Stomach smooth muscle (tissue), 2 donors: ENCODE results near the gene OR6C74.

ENCODE experiments used
- H3K27ac ChIP-seq: one replicate; pipeline ENCODE4 v1.7.0; 2013; ENCODE audit warnings: mild to moderate bottlenecking, low read length, inconsistent platforms
- H3K27me3 ChIP-seq, 2 donors: one replicate each; pipeline ENCODE4 v1.7.0; 2013; ENCODE audit warnings: low read length in 2 of 2; ENCODE audit not compliant: insufficient read depth in 2 of 2, control insufficient read depth in 1 of 2
- H3K36me3 ChIP-seq, 2 donors: one replicate each; pipeline ENCODE4 v1.7.0; 2013; ENCODE audit warnings: low read length in 2 of 2; ENCODE audit not compliant: control insufficient read depth in 2 of 2, insufficient read depth in 2 of 2
- H3K4me1 ChIP-seq: one replicate; pipeline ENCODE4 v1.7.0; 2013; ENCODE audit warnings: low read length; ENCODE audit not compliant: control insufficient read depth, insufficient read depth
- H3K4me3 ChIP-seq, 2 donors: one replicate each; pipeline ENCODE4 v1.7.0; 2013; ENCODE audit warnings: low read length in 2 of 2
- H3K9ac ChIP-seq, 2 donors: one replicate each; pipeline ENCODE4 v1.7.0; 2013; ENCODE audit warnings: low read length in 2 of 2, mild to moderate bottlenecking in 1 of 2
- H3K9me3 ChIP-seq, 2 donors: one replicate each; pipeline ENCODE4 v1.7.0; 2013; ENCODE audit warnings: low read length in 2 of 2; ENCODE audit not compliant: control insufficient read depth in 2 of 2
- donor health status: healthy.
- donor health status: Pancreatic carcinoma.

OR6C74 gene

GRCh38 chr12:55244309-55244708 is at the start of gene OR6C74:
OR6C74 (plus strand) TSS chr12:55244609; CDS start chr12:55247288, 2,679 bp downstream.
- Histone ChIP-seq H3K4me1 (no peaks in the 10 kb centered on the region), H3K27ac (no peak within 1 kb of the TSS), H3K4me3 (no peak within 1 kb of the TSS), H3K9ac (no peak within 1 kb of the TSS), H3K27me3 (no peaks in the 10 kb centered on the region), H3K36me3 (no peaks in the 10 kb centered on the region), H3K9me3 (no peaks in the 10 kb centered on the region)

DNA sequence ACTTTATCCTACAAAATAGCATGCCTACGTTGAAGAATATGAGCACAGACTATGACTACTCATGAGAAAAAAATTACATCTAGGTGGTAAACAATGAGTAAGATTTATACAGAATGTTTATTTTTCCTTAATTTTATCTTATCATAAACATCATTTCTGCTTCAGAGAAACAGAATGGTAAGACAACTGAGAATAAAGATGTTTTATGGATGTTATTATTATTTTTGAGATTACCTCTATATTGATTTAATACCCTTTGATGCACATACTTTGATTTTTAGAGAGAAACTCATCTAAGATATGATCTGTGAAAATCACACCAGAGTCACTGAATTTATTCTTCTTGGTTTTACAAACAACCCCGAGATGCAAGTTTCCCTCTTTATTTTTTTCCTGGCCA is 23.7 kb upstream of the OR6C74 start, which contains the start of gene OR10A7:
Gene OR10A7 (plus strand): TSS at position 301 of the 400 bp plus-strand sequence. CDS start 0 bp downstream, at position 301.
- H3K36me3 ChIP-seq: no peaks in the 10 kb centered on the region
- H3K4me1 ChIP-seq: no peaks in the 10 kb centered on the region
- no peaks in the 10 kb centered on the region for H3K27me3 ChIP-seq
- H3K4me3 ChIP-seq: no peak within 1 kb of the TSS
- H3K9ac ChIP-seq: no peak within 1 kb of the TSS
- H3K27ac ChIP-seq: no peak within 1 kb of the TSS
- H3K9me3 ChIP-seq: peaks cover 0 to 2% of the 10 kb centered on the region in 2 donors

DNA sequence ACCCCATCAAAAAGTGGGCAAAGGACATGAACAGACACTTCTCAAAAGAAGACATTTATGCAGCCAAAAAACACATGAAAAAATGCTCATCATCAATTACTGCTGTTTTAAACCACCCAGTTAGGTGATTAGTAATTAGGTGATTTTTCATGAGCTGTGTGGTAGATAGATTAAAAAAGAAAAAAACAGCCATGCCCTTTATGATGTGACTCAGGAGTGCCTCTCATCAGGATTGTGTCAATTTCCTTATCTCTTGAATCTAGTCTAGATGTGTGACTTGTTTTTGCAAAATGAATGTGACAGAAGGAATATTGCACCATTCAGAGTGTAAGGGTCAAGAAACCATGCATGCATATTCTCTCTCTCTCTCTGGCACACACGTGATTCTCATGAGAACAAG is 17.9 kb upstream of the OR6C74 start:
- Histone ChIP-seq H3K27ac (no peak overlapping the region), H3K4me3 (no peak overlapping the region), H3K9ac (no peak overlapping the region), H3K36me3 (no peaks in the 10 kb centered on the region), H3K4me1 (no peaks in the 10 kb centered on the region), H3K27me3 (no peaks in the 10 kb centered on the region), H3K9me3 (no peaks in the 10 kb centered on the region)

DNA sequence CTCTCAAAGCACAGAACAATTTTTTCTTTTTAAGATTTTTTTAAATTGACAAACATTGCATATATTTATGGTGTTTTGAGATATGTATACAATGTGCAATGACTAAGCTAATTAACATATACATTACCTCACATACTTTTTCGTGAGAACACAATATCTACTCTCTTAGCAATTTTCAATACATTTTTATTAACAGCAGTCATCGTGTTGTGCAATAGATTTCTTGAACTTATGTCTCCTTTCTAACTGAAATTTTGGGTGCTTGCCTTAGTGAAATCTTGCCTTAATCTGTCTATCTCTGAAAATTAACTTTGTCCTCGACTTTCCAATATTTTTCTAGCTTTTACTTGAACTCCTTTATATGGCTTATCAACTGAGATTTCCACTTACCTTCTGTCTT is 16.8 kb upstream of the OR6C74 start:
- H3K36me3 ChIP-seq: no peaks in the 10 kb centered on the region
- H3K4me1 ChIP-seq: no peaks in the 10 kb centered on the region
- no peak overlapping the region for H3K4me3 ChIP-seq
- no peak overlapping the region for H3K27ac ChIP-seq
- H3K9ac ChIP-seq: no peak overlapping the region
- H3K27me3 ChIP-seq: no peaks in the 10 kb centered on the region
- no peaks in the 10 kb centered on the region for H3K9me3 ChIP-seq

DNA sequence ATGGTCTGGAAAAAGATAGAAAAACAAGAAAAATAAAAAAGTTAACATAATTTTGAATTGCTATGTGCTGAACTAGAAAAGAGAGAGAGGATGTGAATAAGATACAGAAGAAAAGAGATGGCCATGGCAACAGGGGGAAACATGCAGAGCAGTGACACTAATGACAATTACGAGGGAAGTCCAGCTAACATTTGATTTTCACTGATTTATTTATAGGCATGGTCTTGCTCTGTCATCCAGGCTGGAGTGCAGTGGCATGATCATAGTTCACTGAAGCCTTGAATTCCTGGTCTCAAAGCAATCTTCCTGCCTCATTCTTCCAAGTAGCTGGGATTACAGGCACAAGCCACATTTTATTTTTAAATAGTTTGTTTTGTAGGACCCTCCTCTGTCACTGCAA is 1.8 kb downstream of the OR6C74 start:
- Histone ChIP-seq H3K4me3 (no peak overlapping the region), H3K27ac (no peak overlapping the region), H3K4me1 (no peaks in the 10 kb centered on the region), H3K9ac (no peak overlapping the region), H3K9me3 (no peaks in the 10 kb centered on the region), H3K36me3 (no peaks in the 10 kb centered on the region), H3K27me3 (no peaks in the 10 kb centered on the region)

DNA sequence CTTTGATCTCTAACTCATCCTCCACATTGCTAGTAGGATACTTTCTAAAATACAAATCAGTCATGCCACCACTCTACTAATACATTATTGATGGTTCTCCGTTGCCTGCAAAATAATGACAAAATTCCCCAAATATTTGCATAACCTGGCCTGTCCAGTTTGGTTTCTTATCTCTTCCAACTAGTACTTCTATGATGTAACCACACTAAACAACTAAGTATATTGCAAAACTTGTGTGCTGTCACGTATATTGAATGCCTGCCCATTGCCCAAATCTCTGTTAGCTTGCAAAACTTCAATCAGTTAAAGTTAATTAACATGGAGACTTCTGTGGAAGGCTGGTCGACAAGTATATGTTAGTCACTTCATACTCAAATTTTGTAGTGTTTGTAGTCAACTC is 6.5 kb downstream of the OR6C74 start:
- Histone ChIP-seq H3K27me3 (no peaks in the 10 kb centered on the region), H3K9me3 (no peaks in the 10 kb centered on the region), H3K9ac (no peak overlapping the region), H3K27ac (no peak overlapping the region), H3K4me1 (no peaks in the 10 kb centered on the region), H3K36me3 (no peaks in the 10 kb centered on the region), H3K4me3 (no peak overlapping the region)

- Histone ChIP-seq H3K9me3 (no peaks in the 10 kb centered on the region), H3K9ac (no peak overlapping the region), H3K27me3 (no peaks in the 10 kb centered on the region), H3K4me1 (no peaks in the 10 kb centered on the region), H3K4me3 (no peak overlapping the region), H3K27ac (no peak overlapping the region), H3K36me3 (no peaks in the 10 kb centered on the region)
Measured at GRCh38 chr12:55253281-55253680, 8.9 kb downstream of the OR6C74 start.

DNA sequence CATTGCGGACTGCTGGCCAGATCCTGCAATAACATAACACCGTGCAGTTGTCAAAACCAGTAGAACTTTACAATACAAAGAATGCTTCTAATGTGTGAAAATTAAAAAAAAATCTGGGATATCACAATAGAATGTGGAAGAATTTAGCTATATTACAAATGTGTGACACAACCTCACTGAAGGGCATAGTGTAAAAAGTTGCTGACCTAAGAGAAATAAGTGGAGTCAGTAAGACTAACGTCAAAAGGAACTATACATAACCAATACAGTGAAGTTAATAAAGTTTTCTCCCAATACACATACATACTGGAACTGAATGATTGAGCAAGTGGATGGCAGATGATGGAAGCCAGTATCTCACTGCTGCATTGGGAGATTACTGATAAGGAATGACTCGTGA is 12.4 kb downstream of the OR6C74 start:
- Histone ChIP-seq H3K27ac (no peak overlapping the region), H3K4me3 (no peak overlapping the region), H3K9ac (no peak overlapping the region), H3K27me3 (no peaks in the 10 kb centered on the region), H3K36me3 (no peaks in the 10 kb centered on the region), H3K4me1 (no peaks in the 10 kb centered on the region), H3K9me3 (no peaks in the 10 kb centered on the region)

- no peak overlapping the region for H3K9ac ChIP-seq
- no peaks in the 10 kb centered on the region for H3K36me3 ChIP-seq
- no peaks in the 10 kb centered on the region for H3K27me3 ChIP-seq
- H3K9me3 ChIP-seq: no peaks in the 10 kb centered on the region
- no peak overlapping the region for H3K27ac ChIP-seq
- no peaks in the 10 kb centered on the region for H3K4me1 ChIP-seq
- H3K4me3 ChIP-seq: no peak overlapping the region
Measured at GRCh38 chr12:55258303-55258702, 13.9 kb downstream of the OR6C74 start.

DNA sequence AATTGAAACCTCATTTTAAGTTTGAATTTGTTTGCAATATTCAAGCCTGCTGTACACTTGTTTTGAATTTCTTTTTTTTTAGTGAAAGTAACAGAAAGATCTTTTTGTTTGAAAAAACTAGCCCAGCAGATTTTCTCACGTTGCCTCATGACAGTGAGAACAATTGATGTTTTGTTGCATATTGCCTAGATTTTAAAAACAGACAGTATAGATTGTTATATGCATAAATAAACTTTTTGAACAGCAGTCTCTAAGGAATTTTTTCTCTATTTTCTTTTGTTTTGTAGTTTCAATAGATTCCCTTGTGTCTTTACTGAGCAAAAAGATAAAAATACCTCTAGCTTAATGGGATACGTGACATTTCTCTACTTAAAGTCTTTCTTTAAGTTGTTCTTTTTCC is 36.6 kb downstream of the OR6C74 start:
- Histone ChIP-seq H3K36me3 (no peaks in the 10 kb centered on the region), H3K27ac (no peak overlapping the region), H3K9me3 (peaks cover 0 to 4% of the 10 kb centered on the region in 2 donors), H3K27me3 (no peaks in the 10 kb centered on the region), H3K9ac (no peak overlapping the region), H3K4me3 (no peak overlapping the region), H3K4me1 (no peaks in the 10 kb centered on the region)

- Histone ChIP-seq H3K36me3 (no peaks in the 10 kb centered on the region), H3K27me3 (no peaks in the 10 kb centered on the region), H3K27ac (no peak overlapping the region), H3K9me3 (no peaks in the 10 kb centered on the region), H3K9ac (no peak overlapping the region), H3K4me1 (no peaks in the 10 kb centered on the region), H3K4me3 (no peak overlapping the region)
Measured at GRCh38 chr12:55289999-55290398, 45.6 kb downstream of the OR6C74 start.
